OCI-LY1 (cell line): ENCODE data around the gene MCFD2.

Experiments
- EZH2 ChIP-seq: fragments of 200-600 bp; sonication (generic), shearing (Covaris generic); IDR thresholded peaks from 2 replicates; pipeline ENCODE4 v1.8.0; 2017; ENCODE audit warnings: borderline replicate concordance, mixed run types, mild to moderate bottlenecking, antibody characterized with exemption, low read length, moderate library complexity, mixed read lengths
- TF ChIP-seq, protein P1 (sequence below): fragments of 200-600 bp; sonication (generic), shearing (Covaris generic); IDR thresholded peaks from 2 replicates; pipeline ENCODE4 v1.5.1; 2017; ENCODE audit warnings: mild to moderate bottlenecking, antibody characterized with exemption, low read length, moderate library complexity, mixed read lengths

DNA sequence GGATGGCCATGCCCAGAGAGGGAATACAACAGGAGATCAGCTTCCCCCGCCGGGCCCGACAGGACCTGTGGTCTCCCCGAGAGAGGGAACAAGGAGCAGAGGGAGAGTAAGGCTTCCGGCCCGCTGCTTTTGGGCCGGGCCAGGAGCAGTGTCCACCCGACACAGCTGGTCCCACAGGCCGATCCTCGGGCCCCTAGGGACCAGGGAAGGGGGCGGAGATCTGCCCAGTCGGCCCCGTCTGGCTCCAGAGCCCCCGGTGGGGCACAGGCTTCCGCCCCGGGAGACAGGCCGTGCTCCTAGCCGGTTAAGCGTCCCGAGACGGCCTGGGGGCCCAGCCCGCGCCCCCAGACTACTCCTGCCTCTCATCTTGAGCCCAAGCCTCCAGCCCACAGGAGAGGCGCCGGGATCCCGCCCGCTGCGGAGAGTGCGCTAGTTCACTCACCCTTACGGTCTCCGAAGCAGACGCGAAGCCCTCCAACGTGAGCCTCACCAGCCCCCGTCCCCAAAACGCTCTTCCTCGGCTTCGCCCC lies at the start of gene MCFD2:
- TF ChIP-seq, protein P1, sequence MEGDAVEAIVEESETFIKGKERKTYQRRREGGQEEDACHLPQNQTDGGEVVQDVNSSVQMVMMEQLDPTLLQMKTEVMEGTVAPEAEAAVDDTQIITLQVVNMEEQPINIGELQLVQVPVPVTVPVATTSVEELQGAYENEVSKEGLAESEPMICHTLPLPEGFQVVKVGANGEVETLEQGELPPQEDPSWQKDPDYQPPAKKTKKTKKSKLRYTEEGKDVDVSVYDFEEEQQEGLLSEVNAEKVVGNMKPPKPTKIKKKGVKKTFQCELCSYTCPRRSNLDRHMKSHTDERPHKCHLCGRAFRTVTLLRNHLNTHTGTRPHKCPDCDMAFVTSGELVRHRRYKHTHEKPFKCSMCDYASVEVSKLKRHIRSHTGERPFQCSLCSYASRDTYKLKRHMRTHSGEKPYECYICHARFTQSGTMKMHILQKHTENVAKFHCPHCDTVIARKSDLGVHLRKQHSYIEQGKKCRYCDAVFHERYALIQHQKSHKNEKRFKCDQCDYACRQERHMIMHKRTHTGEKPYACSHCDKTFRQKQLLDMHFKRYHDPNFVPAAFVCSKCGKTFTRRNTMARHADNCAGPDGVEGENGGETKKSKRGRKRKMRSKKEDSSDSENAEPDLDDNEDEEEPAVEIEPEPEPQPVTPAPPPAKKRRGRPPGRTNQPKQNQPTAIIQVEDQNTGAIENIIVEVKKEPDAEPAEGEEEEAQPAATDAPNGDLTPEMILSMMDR = no peak
- TF ChIP-seq EZH2 = no peak
